Measurements from ENCODE around the gene TNFRSF25. TPM values are rescaled to one million over a fixed set of nuclear protein-coding genes. Genes with fewer than 3 reads are reported as not detected.

Gene TNFRSF25
- total and polyA plus RNA-seq, 10 of the 15 experiments (the other 5 are each of a cell fraction or from before 2014, with no cell fraction given) = 0.23 to 8.6 (median 0.46) TPM; not detected in 5

- no peak for TF ChIP-seq USF1 (IDR thresholded peaks at IDR 0.05; ENCODE audit: borderline replicate concordance, extremely low read length, insufficient read depth, low read depth, low read length)
- no peak for TF ChIP-seq ZNF217 (IDR thresholded peaks at IDR 0.05)
Measured at GRCh38 chr1:6507037-6507428, 41.1 kb upstream of the TNFRSF25 start (continued).

- H3K4me1 ChIP-seq (ENCODE audit: control insufficient read depth, insufficient read depth, low read length) = no peaks in the 10 kb centered on the region
- no peak overlapping the region for H3K27ac ChIP-seq (ENCODE audit: control insufficient read depth, insufficient read depth)
- no peak overlapping the region for H3K9ac ChIP-seq (ENCODE audit: control insufficient read depth, insufficient read depth, low read length)
- H4K20me1 ChIP-seq (ENCODE audit: control insufficient read depth, insufficient read depth) = no peaks in the 10 kb centered on the region; the same call in 1 of the 2 replicates
- H3K9me3 ChIP-seq (replicated peaks; ENCODE audit: control insufficient read depth, insufficient read depth, low read length) = no peaks in the 10 kb centered on the region
- no peak overlapping the region for H3K4me3 ChIP-seq
- no peaks in the 10 kb centered on the region for H3K36me3 ChIP-seq (ENCODE audit: control insufficient read depth in 2 of 2, insufficient read depth in 2 of 2, low read length in 1 of 2)
- intact Hi-C loops (cut with micrococcal nuclease; ENCODE audit: unreplicated experiment) (no loop called here), in situ Hi-C loops (cut with MboI) (no loop called here)
- FAIRE-seq = no peak
- no peak overlapping the region for H2AFZ ChIP-seq (ENCODE audit: control insufficient read depth, low read depth, low read length)
- H3K79me2 ChIP-seq (ENCODE audit: control insufficient read depth, insufficient read depth, low read length) = no peaks in the 10 kb centered on the region
- 30% methylated on average over 31 of the region's 31 CpGs for WGBS (ENCODE audit: insufficient coverage, insufficient replicate concordance, low lambda C conversion rate, missing lambda C conversion rate)
- ATAC-seq = no peak
- DNase-seq (ENCODE audit: low read depth, low spot score) = no peak
- ChIA-PET RAD21 (ENCODE audit: unreplicated experiment) (interaction anchor here (0.8 kb wide), 1 partner anchor 13 kb away, joined by 4 read pairs; no protein-coding TSS in a partner anchor), POLR2A (interaction anchor here (0.5 to 0.6 kb wide), 2 partner anchors 107 to 135 kb away, joined by 3 to 6 read pairs; partner anchors contain the start of gene PHF13), CTCF (no interaction called here), SMC1A (ENCODE audit: uncharacterized antibody, unreplicated experiment) (no interaction called here)
- no peaks in the 10 kb centered on the region; a peak in 1 of 4 replicates for H3K27me3 ChIP-seq (replicated peaks in 1 of 2; ENCODE audit: control insufficient read depth in 2 of 2, insufficient read depth in 2 of 2, low read length in 1 of 2)
- no TSS peak for BruUV-seq (replicated peaks)
- no peak overlapping the region for H3K4me2 ChIP-seq (ENCODE audit: control insufficient read depth, insufficient read depth)
- TF ChIP-seq RAD51 (IDR thresholded peaks at IDR 0.05) (no peak), CTCF (IDR thresholded peaks at IDR 0.05 in 2 of 3, conservative IDR thresholded peaks at IDR 0.05 in 1 of 3; ENCODE audit: control insufficient read depth in 2 of 3, extremely low read depth in 1 of 3, insufficient read depth in 1 of 3, low read depth in 3 of 3, low read length in 3 of 3) (no peak), ZNF687 (IDR thresholded peaks at IDR 0.05) (no peak), GABPA (IDR thresholded peaks at IDR 0.05; ENCODE audit: low read depth) (no peak), NRF1 (conservative IDR thresholded peaks at IDR 0.05; ENCODE audit: low read depth, low read length) (no peak), NBN (IDR thresholded peaks at IDR 0.05) (no peak), CEBPB (IDR thresholded peaks at IDR 0.05; ENCODE audit: borderline replicate concordance in 1 of 2, low read depth in 2 of 2, low read length in 2 of 2) (no peak), NKRF (conservative IDR thresholded peaks at IDR 0.05) (no peak), CHD2 (IDR thresholded peaks at IDR 0.05; ENCODE audit: borderline replicate concordance, low read depth, low read length) (no peak), GATAD2B (conservative IDR thresholded peaks at IDR 0.05; ENCODE audit: low read depth) (no peak)
Measured at GRCh38 chr1:6506210-6507036, 40.5 kb upstream of the TNFRSF25 start.
